Liver (tissue), 9 donors: ENCODE measurements around the gene UBASH3B. TPM values are rescaled to one million over a fixed set of nuclear protein-coding genes. Genes with fewer than 3 reads are reported as not detected.
"Not testable (repeated sequence)": the region's sequence is repeated elsewhere in the genome, so short reads cannot be mapped to it uniquely, and the experiment has no call there.

Source experiments
- DNase-seq: peaks from one replicate; pipeline ENCODE4 v3.0.0-alpha.2; 2017; ENCODE audit warnings: low spot score
- H3K27ac ChIP-seq, 2 donors: one replicate each; pipeline ENCODE4 v1.7.0; 2013; ENCODE audit warnings: inconsistent platforms in 2 of 2, low read length in 2 of 2, control low read depth in 1 of 2, low read depth in 1 of 2, mild to moderate bottlenecking in 1 of 2
- H3K27me3 ChIP-seq, 4 donors: one replicate each; pipeline versions ENCODE4 v1.6.1 to v1.7.0; 2013; ENCODE audit warnings: low read length in 3 of 4, inconsistent platforms in 1 of 4, mild to moderate bottlenecking in 1 of 4, moderate library complexity in 1 of 4; ENCODE audit not compliant: control insufficient read depth in 4 of 4, insufficient read depth in 4 of 4
- H3K36me3 ChIP-seq, 4 donors: one replicate each; pipeline versions ENCODE4 v1.6.1 to v1.7.0; 2013; ENCODE audit warnings: low read length in 3 of 4, mild to moderate bottlenecking in 3 of 4, low read depth in 1 of 4, moderate library complexity in 1 of 4; ENCODE audit not compliant: control insufficient read depth in 4 of 4, insufficient read depth in 3 of 4
- H3K4me1 ChIP-seq, 4 donors: one replicate each; pipeline versions ENCODE4 v1.6.1 to v1.7.0; 2013; ENCODE audit warnings: low read length in 3 of 4, mild to moderate bottlenecking in 3 of 4, moderate library complexity in 1 of 4; ENCODE audit not compliant: control insufficient read depth in 4 of 4, insufficient read depth in 4 of 4
- H3K4me3 ChIP-seq, 3 donors: one replicate each; pipeline versions ENCODE4 v1.6.1 to v1.7.0; 2013; ENCODE audit warnings: low read length in 3 of 3, control low read depth in 1 of 3, low read depth in 1 of 3, mild to moderate bottlenecking in 1 of 3
- H3K9ac ChIP-seq, 2 donors: one replicate each; pipeline ENCODE4 v1.7.0; 2013; ENCODE audit warnings: low read length in 2 of 2, mild to moderate bottlenecking in 2 of 2, moderate library complexity in 2 of 2, control low read depth in 1 of 2, low read depth in 1 of 2
- H3K9me3 ChIP-seq, 4 donors: one replicate each; pipeline versions ENCODE4 v1.6.1 to v1.7.0; 2013; ENCODE audit warnings: low read length in 3 of 4; ENCODE audit not compliant: control insufficient read depth in 4 of 4
- EGR1 ChIP-seq, 2 donors: IDR thresholded peaks; 2 replicates each; pipeline ENCODE4 v1.6.1; 2016 to 2018; ENCODE audit warnings: antibody characterized with exemption in 2 of 2, low read depth in 2 of 2
- FOXA1 ChIP-seq: IDR thresholded peaks from 2 replicates; pipeline ENCODE4 v1.6.1; 2016; ENCODE audit warnings: antibody characterized with exemption
- FOXA2 ChIP-seq: IDR thresholded peaks from 2 replicates; pipeline ENCODE4 v1.6.1; 2016; ENCODE audit warnings: antibody characterized with exemption
- GABPA ChIP-seq, 2 donors: IDR thresholded peaks in 1 of 2; conservative IDR thresholded peaks in 1 of 2; 2 replicates each; pipeline ENCODE4 v1.6.1; 2016; ENCODE audit warnings: antibody characterized with exemption in 2 of 2, mild to moderate bottlenecking in 1 of 2, moderate library complexity in 1 of 2
- HNF4A ChIP-seq, 2 donors: conservative IDR thresholded peaks; 2 replicates each; pipeline ENCODE4 v1.6.1; 2016; ENCODE audit warnings: antibody characterized with exemption in 2 of 2, mild to moderate bottlenecking in 2 of 2
- HNF4G ChIP-seq: IDR thresholded peaks from 2 replicates; pipeline ENCODE4 v1.6.1; 2016; ENCODE audit warnings: antibody characterized with exemption
- JUND ChIP-seq, 2 donors: IDR thresholded peaks; 2 replicates each; pipeline ENCODE4 v1.6.1; 2016; ENCODE audit warnings: antibody characterized with exemption in 2 of 2
- MAX ChIP-seq: IDR thresholded peaks from 2 replicates; pipeline ENCODE4 v1.6.1; 2016; ENCODE audit warnings: antibody characterized with exemption
- NR2F2 ChIP-seq: IDR thresholded peaks from 2 replicates; pipeline ENCODE4 v1.6.1; 2016; ENCODE audit warnings: antibody characterized with exemption
- RAD21 ChIP-seq, 2 donors: IDR thresholded peaks; 2 replicates each; pipeline ENCODE4 v1.6.1; 2016; ENCODE audit warnings: antibody characterized with exemption in 2 of 2, mild to moderate bottlenecking in 2 of 2
- RXRA ChIP-seq, 2 donors: IDR thresholded peaks; 2 replicates each; pipeline ENCODE4 v1.6.1; 2017 to 2018; ENCODE audit warnings: antibody characterized with exemption in 2 of 2, mild to moderate bottlenecking in 1 of 2
- SP1 ChIP-seq: IDR thresholded peaks from 2 replicates; pipeline ENCODE4 v1.6.1; 2018; ENCODE audit warnings: antibody characterized with exemption, mild to moderate bottlenecking
- TAF1 ChIP-seq: conservative IDR thresholded peaks from 2 replicates; pipeline ENCODE4 v1.6.1; 2016; ENCODE audit warnings: antibody characterized with exemption, mild to moderate bottlenecking
- YY1 ChIP-seq: IDR thresholded peaks from 2 replicates; pipeline ENCODE4 v1.6.1; 2016; ENCODE audit warnings: antibody characterized with exemption, mild to moderate bottlenecking
- ZBTB33 ChIP-seq: IDR thresholded peaks from 2 replicates; pipeline ENCODE4 v1.6.1; 2016; ENCODE audit warnings: antibody characterized with exemption
- WGBS: extraction: QIAGEN DNeasy Blood & Tissue Kit; methylation state at CpG from one replicate; pipeline ENCODE4 v1.1.7; 2013; 5-methylcytosine and 5-hydroxymethylcytosine counted together
- polyA plus RNA-seq, 2 donors: library from polyadenylated mRNA; stranded (reverse) in 1 of 2; unstranded in 1 of 2; fragments of 200-250 nt in 1 of 2; fragments of >200 nt in 1 of 2; fragmentation: Nextera tagmentation in 1 of 2; extraction: Ambion mirVana in 1 of 2; gene quantifications; one replicate each; pipeline versions ENCODE4 v1.2.1 to v1.2.3, GENCODE V29; 2013 to 2015
- total RNA-seq, 2 donors: library from RNA; depleted of rRNA; stranded (reverse); fragments of >200 nt; gene quantifications; one replicate each; pipeline ENCODE4 v1.2.3, GENCODE V29; 2014
- TF ChIP-seq, protein P1 (sequence below): fragments of 150-350 bp; IDR thresholded peaks from 2 replicates; pipeline ENCODE4 v1.5.1; 2017; ENCODE audit warnings: improper control_type of control experiment, low read depth, low read length; ENCODE audit not compliant: missing input control
- TF ChIP-seq, protein P2 (sequence below): IDR thresholded peaks from 2 replicates; pipeline ENCODE4 v1.6.1; 2016; ENCODE audit warnings: antibody characterized with exemption
- TF ChIP-seq, protein P3 (sequence below): IDR thresholded peaks from 2 replicates; pipeline ENCODE4 v1.6.1; 2016; ENCODE audit warnings: antibody characterized with exemption, mild to moderate bottlenecking
- donor health status: healthy.
- donor health status: healthy.
- donor health status: healthy.
- donor health status: healthy.
- donor health status: healthy.

Gene UBASH3B
- total and polyA plus RNA-seq, 4 donors = 0.48 to 5.5 (median 2.5) TPM

DNA sequence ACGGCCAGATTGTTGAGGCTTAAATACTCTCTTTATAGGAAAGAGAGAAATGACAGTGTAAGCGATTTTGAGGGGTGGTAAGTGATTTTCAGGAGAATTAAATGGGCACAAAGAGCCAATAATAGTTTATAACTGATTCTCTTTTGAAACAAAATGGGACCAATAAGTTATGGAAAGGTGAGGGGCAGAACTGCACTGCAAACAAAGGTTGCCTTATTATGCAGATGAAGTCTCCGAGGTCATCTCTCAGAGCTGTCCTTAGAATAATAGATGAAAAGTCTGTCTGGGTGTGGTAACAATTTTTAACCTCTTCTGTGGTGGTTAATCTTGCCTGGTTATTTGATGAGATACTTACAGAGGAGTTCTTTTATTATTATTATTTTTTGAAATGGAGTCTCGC lies 168.0 kb downstream of the UBASH3B start:
- H3K27ac ChIP-seq = no peak overlapping the region
- H3K4me3 ChIP-seq = no peak overlapping the region
- no peaks in the 10 kb centered on the region for H3K9me3 ChIP-seq
- WGBS = 87% methylated on average over 4 of the region's 4 CpGs
- H3K27me3 ChIP-seq = no peaks in the 10 kb centered on the region
- TF ChIP-seq FOXA2 (no peak), HNF4A (conservative IDR thresholded peaks at IDR 0.05) (no peak), FOXA1 (no peak), EGR1 (IDR thresholded peaks at IDR 0.05; ENCODE audit: low read depth in 2 of 2) (no peak), YY1 (no peak), JUND (IDR thresholded peaks at IDR 0.05) (no peak), HNF4G (no peak), NR2F2 (no peak), MAX (no peak), TAF1 (no peak), ZBTB33 (no peak), RXRA (IDR thresholded peaks at IDR 0.05) (no peak), SP1 (no peak), GABPA (IDR thresholded peaks at IDR 0.05 in 1 of 2, conservative IDR thresholded peaks at IDR 0.05 in 1 of 2) (no peak), RAD21 (IDR thresholded peaks at IDR 0.05) (no peak)
- TF ChIP-seq, protein P1, sequence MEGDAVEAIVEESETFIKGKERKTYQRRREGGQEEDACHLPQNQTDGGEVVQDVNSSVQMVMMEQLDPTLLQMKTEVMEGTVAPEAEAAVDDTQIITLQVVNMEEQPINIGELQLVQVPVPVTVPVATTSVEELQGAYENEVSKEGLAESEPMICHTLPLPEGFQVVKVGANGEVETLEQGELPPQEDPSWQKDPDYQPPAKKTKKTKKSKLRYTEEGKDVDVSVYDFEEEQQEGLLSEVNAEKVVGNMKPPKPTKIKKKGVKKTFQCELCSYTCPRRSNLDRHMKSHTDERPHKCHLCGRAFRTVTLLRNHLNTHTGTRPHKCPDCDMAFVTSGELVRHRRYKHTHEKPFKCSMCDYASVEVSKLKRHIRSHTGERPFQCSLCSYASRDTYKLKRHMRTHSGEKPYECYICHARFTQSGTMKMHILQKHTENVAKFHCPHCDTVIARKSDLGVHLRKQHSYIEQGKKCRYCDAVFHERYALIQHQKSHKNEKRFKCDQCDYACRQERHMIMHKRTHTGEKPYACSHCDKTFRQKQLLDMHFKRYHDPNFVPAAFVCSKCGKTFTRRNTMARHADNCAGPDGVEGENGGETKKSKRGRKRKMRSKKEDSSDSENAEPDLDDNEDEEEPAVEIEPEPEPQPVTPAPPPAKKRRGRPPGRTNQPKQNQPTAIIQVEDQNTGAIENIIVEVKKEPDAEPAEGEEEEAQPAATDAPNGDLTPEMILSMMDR = no peak
- TF ChIP-seq, protein P2, sequence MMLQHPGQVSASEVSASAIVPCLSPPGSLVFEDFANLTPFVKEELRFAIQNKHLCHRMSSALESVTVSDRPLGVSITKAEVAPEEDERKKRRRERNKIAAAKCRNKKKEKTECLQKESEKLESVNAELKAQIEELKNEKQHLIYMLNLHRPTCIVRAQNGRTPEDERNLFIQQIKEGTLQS = no peak
- TF ChIP-seq, protein P3, sequence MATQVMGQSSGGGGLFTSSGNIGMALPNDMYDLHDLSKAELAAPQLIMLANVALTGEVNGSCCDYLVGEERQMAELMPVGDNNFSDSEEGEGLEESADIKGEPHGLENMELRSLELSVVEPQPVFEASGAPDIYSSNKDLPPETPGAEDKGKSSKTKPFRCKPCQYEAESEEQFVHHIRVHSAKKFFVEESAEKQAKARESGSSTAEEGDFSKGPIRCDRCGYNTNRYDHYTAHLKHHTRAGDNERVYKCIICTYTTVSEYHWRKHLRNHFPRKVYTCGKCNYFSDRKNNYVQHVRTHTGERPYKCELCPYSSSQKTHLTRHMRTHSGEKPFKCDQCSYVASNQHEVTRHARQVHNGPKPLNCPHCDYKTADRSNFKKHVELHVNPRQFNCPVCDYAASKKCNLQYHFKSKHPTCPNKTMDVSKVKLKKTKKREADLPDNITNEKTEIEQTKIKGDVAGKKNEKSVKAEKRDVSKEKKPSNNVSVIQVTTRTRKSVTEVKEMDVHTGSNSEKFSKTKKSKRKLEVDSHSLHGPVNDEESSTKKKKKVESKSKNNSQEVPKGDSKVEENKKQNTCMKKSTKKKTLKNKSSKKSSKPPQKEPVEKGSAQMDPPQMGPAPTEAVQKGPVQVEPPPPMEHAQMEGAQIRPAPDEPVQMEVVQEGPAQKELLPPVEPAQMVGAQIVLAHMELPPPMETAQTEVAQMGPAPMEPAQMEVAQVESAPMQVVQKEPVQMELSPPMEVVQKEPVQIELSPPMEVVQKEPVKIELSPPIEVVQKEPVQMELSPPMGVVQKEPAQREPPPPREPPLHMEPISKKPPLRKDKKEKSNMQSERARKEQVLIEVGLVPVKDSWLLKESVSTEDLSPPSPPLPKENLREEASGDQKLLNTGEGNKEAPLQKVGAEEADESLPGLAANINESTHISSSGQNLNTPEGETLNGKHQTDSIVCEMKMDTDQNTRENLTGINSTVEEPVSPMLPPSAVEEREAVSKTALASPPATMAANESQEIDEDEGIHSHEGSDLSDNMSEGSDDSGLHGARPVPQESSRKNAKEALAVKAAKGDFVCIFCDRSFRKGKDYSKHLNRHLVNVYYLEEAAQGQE = no peak
- no peaks in the 10 kb centered on the region for H3K36me3 ChIP-seq
- no peaks in the 10 kb centered on the region for H3K4me1 ChIP-seq
- H3K9ac ChIP-seq = no peak overlapping the region
- no peak for DNase-seq

DNA sequence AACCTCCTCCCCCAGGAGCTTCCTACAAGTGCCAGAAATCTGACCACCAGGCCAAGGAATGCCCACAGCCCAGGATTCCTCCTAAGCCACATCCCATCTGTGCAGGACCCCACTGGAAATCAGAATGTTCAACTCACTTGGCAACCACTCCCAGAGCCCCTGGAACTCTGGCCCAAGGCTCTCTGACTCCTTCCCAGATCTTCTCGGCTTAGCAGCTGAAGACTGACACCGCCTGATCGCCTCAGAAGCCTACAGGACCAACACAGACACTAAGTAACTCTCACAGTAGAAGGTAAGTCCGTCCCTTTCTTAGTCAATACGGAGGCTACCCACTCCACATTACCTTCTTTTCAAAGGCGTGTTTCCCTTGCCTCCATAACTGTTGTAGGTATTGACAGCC lies 173.8 kb downstream of the UBASH3B start:
- not testable (repeated sequence) for H3K9me3 ChIP-seq, DNase-seq, H3K9ac ChIP-seq, H3K27me3 ChIP-seq, H3K4me1 ChIP-seq, H3K36me3 ChIP-seq, H3K27ac ChIP-seq, H3K4me3 ChIP-seq
- WGBS = 86% methylated on average over 6 of the region's 6 CpGs

DNA sequence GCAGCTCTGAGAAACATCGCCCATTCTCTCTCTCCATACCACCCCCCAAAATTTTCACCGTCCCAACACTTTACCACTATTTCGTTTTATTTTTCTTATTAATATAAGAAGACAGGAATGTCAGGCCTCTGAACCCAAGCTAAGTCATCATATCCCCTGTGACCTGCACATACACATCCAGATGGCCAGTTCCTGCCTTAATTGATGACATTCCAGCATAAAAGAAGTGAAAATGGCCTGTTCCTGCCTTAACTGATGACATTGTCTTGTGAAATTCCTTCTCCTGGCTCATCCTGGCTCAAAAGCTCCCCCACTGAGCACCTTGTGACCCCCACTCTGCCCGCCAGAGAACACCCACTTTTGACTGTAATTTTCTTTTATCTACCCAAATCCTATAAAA lies 176.8 kb downstream of the UBASH3B start:
- not testable (repeated sequence) for H3K4me3 ChIP-seq, H3K36me3 ChIP-seq, H3K27me3 ChIP-seq, H3K9me3 ChIP-seq, H3K9ac ChIP-seq, H3K4me1 ChIP-seq, H3K27ac ChIP-seq, DNase-seq
- 76% methylated on average over 4 of the region's 4 CpGs for WGBS
